ENCODE measurements around the gene CDC26.

The CDC26 gene

DNA sequence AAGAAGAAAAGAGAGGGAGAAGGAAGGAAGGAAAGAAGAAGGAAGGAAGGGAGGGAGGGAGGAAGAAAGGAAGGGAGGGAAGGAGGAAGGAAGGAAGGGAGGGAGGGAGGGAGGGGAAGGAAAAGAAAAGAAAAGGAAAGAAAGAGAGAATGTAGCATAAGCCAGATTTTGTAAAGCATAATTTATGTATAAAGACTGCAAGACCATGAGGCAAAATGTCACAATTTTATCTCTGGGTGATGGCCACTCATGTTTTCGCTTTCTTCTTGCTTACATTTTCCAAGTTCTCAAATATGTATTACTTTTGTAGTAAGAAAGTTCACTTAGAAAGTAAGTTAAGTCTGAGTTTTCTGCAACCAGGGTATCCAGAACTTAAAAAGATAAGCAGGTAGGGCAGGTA is 31.2 kb upstream of the CDC26 start:
- Histone ChIP-seq H3K4me1 (ENCODE audit: insufficient read depth, low read length, severe bottlenecking) (peaks cover 7% of the 10 kb centered on the region), H3K27ac (ENCODE audit: low read depth, low read length, poor library complexity, severe bottlenecking) (no peak overlapping the region), H3K9me2 (ENCODE audit: low read depth, low read length) (no peaks in the 10 kb centered on the region), H3K36me3 (ENCODE audit: insufficient read depth, low read length) (no peaks in the 10 kb centered on the region), H3F3A (ENCODE audit: insufficient read depth, low read length) (no peaks in the 10 kb centered on the region), H3K9ac (ENCODE audit: low read length) (no peak overlapping the region), H3K27me3 (ENCODE audit: insufficient read depth, low read length) (no peaks in the 10 kb centered on the region), H4K20me1 (ENCODE audit: insufficient read depth, low read length) (no peaks in the 10 kb centered on the region), H3K79me2 (ENCODE audit: insufficient read depth, low read length) (no peaks in the 10 kb centered on the region), H3K9me3 (ENCODE audit: low read length) (no peaks in the 10 kb centered on the region), H2AFZ (ENCODE audit: low read length) (no peak overlapping the region), H3K4me3 (ENCODE audit: low read depth, low read length, poor library complexity, severe bottlenecking) (no peak overlapping the region), H3K4me2 (ENCODE audit: low read length) (no peak overlapping the region)
- TF ChIP-seq, protein P1, sequence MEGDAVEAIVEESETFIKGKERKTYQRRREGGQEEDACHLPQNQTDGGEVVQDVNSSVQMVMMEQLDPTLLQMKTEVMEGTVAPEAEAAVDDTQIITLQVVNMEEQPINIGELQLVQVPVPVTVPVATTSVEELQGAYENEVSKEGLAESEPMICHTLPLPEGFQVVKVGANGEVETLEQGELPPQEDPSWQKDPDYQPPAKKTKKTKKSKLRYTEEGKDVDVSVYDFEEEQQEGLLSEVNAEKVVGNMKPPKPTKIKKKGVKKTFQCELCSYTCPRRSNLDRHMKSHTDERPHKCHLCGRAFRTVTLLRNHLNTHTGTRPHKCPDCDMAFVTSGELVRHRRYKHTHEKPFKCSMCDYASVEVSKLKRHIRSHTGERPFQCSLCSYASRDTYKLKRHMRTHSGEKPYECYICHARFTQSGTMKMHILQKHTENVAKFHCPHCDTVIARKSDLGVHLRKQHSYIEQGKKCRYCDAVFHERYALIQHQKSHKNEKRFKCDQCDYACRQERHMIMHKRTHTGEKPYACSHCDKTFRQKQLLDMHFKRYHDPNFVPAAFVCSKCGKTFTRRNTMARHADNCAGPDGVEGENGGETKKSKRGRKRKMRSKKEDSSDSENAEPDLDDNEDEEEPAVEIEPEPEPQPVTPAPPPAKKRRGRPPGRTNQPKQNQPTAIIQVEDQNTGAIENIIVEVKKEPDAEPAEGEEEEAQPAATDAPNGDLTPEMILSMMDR (IDR thresholded peaks at IDR 0.05; ENCODE audit: low read length): no peak
- no peak for TF ChIP-seq EZH2 (IDR thresholded peaks at IDR 0.05; ENCODE audit: borderline replicate concordance, low read length)

DNA sequence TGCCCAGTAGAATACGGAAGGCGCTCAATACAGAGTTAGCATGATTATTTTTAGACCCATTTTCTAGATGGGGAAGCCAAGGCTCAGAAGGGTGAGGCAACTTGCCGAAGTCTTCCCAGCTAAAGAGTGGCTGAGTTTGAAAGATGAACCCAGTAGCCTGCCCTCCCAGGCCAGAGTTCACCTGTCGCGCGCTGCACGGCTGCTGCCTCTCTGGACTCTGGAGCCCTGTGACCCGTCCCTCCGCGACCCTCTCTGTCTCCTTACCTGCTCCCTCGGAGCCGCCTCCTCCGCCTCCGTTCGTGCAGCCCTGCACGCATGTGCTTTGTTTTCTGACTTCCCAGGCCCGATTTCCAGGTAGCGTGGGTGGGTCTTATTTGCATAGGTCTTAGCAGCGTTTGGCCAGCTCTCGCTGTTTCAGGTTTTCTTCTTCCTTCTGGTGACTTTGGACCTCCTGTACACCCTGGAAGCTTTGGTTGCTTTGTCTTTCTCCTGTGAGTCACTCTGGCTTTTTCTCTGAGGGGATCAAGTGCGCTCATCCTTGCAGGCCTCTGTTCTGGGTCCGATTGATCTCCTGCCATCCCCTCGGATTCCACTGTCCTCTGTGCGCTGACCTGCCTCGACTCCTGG is 27.5 kb upstream of the CDC26 start, which contains the start of gene RNF183:
TSS of gene RNF183 (minus strand) at position 585 of the 627 bp plus-strand sequence. CDS start 5,192 bp downstream, outside the sequence.
- no peaks in the 10 kb centered on the region for H3F3A ChIP-seq (ENCODE audit: insufficient read depth, low read length)
- no peak within 1 kb of the TSS for H3K9ac ChIP-seq (ENCODE audit: low read length)
- no peak within 1 kb of the TSS for H2AFZ ChIP-seq (ENCODE audit: low read length)
- H3K9me3 ChIP-seq (ENCODE audit: low read length): no peaks in the 10 kb centered on the region
- peak within 1 kb of the TSS; percentile 53 for H3K4me2 ChIP-seq (ENCODE audit: low read length)
- peak within 1 kb of the TSS; percentile 24 for H3K4me3 ChIP-seq (ENCODE audit: low read depth, low read length, poor library complexity, severe bottlenecking)
- H3K27ac ChIP-seq (ENCODE audit: low read depth, low read length, poor library complexity, severe bottlenecking): no peak within 1 kb of the TSS
- peaks cover 4% of the 10 kb centered on the region for H3K27me3 ChIP-seq (ENCODE audit: insufficient read depth, low read length)
- no peaks in the 10 kb centered on the region for H4K20me1 ChIP-seq (ENCODE audit: insufficient read depth, low read length)
- no peaks in the 10 kb centered on the region for H3K36me3 ChIP-seq (ENCODE audit: insufficient read depth, low read length)
- H3K79me2 ChIP-seq (ENCODE audit: insufficient read depth, low read length): no peaks in the 10 kb centered on the region
- peaks cover 7% of the 10 kb centered on the region for H3K4me1 ChIP-seq (ENCODE audit: insufficient read depth, low read length, severe bottlenecking)
- TF ChIP-seq, protein P1 (IDR thresholded peaks at IDR 0.05; ENCODE audit: low read length): no peak
- TF ChIP-seq EZH2 (IDR thresholded peaks at IDR 0.05; ENCODE audit: borderline replicate concordance, low read length): no peak
- no peaks in the 10 kb centered on the region for H3K9me2 ChIP-seq (ENCODE audit: low read depth, low read length)

DNA sequence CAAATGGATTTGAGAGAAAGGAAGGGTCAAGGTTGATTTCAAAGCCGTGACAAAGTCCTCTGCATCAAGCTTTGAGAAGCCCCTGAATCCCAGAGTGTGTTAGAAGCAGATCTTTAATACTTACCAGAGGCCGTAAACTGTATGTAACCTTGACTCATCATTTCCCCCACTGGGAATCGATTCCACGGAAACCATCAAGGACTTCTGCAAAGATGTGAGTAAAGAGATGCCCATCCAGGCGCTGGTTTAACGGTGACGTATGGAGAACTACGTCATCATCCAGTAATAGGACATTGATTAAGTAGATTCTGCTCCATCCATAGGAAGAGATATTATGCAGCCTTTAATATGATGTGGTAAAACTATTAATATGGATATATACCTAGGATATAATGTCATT is 26.2 kb upstream of the CDC26 start:
- H3K9me2 ChIP-seq (ENCODE audit: low read depth, low read length): no peaks in the 10 kb centered on the region
- H4K20me1 ChIP-seq (ENCODE audit: insufficient read depth, low read length): no peaks in the 10 kb centered on the region

More for the DNA sequence above, 26.2 kb upstream of the CDC26 start:
- Histone ChIP-seq H3K36me3 (ENCODE audit: insufficient read depth, low read length) (no peaks in the 10 kb centered on the region), H3F3A (ENCODE audit: insufficient read depth, low read length) (no peaks in the 10 kb centered on the region), H3K27ac (ENCODE audit: low read depth, low read length, poor library complexity, severe bottlenecking) (no peak overlapping the region), H3K79me2 (ENCODE audit: insufficient read depth, low read length) (no peaks in the 10 kb centered on the region), H3K27me3 (ENCODE audit: insufficient read depth, low read length) (peaks cover 4% of the 10 kb centered on the region), H2AFZ (ENCODE audit: low read length) (no peak overlapping the region), H3K9me3 (ENCODE audit: low read length) (no peaks in the 10 kb centered on the region), H3K4me2 (ENCODE audit: low read length) (no peak overlapping the region), H3K9ac (ENCODE audit: low read length) (no peak overlapping the region), H3K4me1 (ENCODE audit: insufficient read depth, low read length, severe bottlenecking) (peaks cover 7% of the 10 kb centered on the region), H3K4me3 (ENCODE audit: low read depth, low read length, poor library complexity, severe bottlenecking) (no peak overlapping the region)
- no peak for TF ChIP-seq EZH2 (IDR thresholded peaks at IDR 0.05; ENCODE audit: borderline replicate concordance, low read length)
- TF ChIP-seq, protein P1 (IDR thresholded peaks at IDR 0.05; ENCODE audit: low read length): no peak

Data from OCI-LY1 (cell line).